Measurements from ENCODE around the gene NT5DC1.

NT5DC1 gene

GRCh38 chr6:116111552-116112528 lies 11.2 kb downstream of the NT5DC1 start:
- H3K4me3 ChIP-seq (ENCODE audit: low read length) = no peak overlapping the region
- no peak overlapping the region for H3K9ac ChIP-seq (ENCODE audit: low read depth, low read length)
- no peaks in the 10 kb centered on the region for H3K9me3 ChIP-seq (ENCODE audit: insufficient read depth, low read depth, low read length)
- H3K4me1 ChIP-seq (ENCODE audit: insufficient read depth, low read length) = peaks cover 6% of the 10 kb centered on the region; the same call in 1 of the 2 replicates
- no peak overlapping the region for H3K27ac ChIP-seq (ENCODE audit: low read length)
- no peaks in the 10 kb centered on the region for H3K27me3 ChIP-seq (ENCODE audit: insufficient read depth, low read length)
- H3K36me3 ChIP-seq (ENCODE audit: insufficient read depth, low read depth, low read length) = peaks cover 78% of the 10 kb centered on the region

- no peaks in the 10 kb centered on the region for H3K27me3 ChIP-seq (ENCODE audit: insufficient read depth, low read length)
- H3K9me3 ChIP-seq (ENCODE audit: insufficient read depth, low read depth, low read length) = no peaks in the 10 kb centered on the region
- peaks cover 3% of the 10 kb centered on the region; the same call in 1 of the 2 replicates for H3K4me1 ChIP-seq (ENCODE audit: insufficient read depth, low read length)
- no peak overlapping the region for H3K4me3 ChIP-seq (ENCODE audit: low read length)
- H3K36me3 ChIP-seq (ENCODE audit: insufficient read depth, low read depth, low read length) = peaks cover 88% of the 10 kb centered on the region
- no peak overlapping the region for H3K27ac ChIP-seq (ENCODE audit: low read length)
- H3K9ac ChIP-seq (ENCODE audit: low read depth, low read length) = no peak overlapping the region
Measured at GRCh38 chr6:116113386-116113785, 12.7 kb downstream of the NT5DC1 start.

DNA sequence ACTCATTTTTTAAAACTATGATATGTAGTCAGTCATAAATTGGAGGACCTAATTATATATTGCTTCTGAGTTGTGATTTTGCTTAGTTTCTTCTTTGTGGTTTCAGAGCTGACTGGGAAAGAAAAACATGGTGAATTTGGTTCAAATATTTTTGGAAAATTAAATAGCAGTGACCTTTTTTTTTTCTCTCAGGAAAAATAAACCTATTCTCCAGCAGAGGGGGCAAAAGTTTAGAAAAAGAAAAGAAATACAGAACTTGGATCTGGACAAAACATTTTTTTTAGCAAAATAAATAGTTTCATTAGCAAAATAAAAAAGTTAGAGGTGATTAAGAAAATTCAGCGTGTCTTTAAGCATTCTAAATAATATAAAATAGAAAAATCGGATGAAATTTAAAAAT lies 15.1 kb downstream of the NT5DC1 start:
- H3K27me3 ChIP-seq (ENCODE audit: insufficient read depth, low read length) = no peaks in the 10 kb centered on the region
- H3K27ac ChIP-seq (ENCODE audit: low read length) = no peak overlapping the region
- peaks cover 80% of the 10 kb centered on the region for H3K36me3 ChIP-seq (ENCODE audit: insufficient read depth, low read depth, low read length)
- H3K4me3 ChIP-seq (ENCODE audit: low read length) = no peak overlapping the region
- no peaks in the 10 kb centered on the region for H3K9me3 ChIP-seq (ENCODE audit: insufficient read depth, low read depth, low read length)
- no peaks in the 10 kb centered on the region for H3K4me1 ChIP-seq (ENCODE audit: insufficient read depth, low read length)
- no peak overlapping the region for H3K9ac ChIP-seq (ENCODE audit: low read depth, low read length)

- no peaks in the 10 kb centered on the region for H3K4me1 ChIP-seq (ENCODE audit: insufficient read depth, low read length)
- peaks cover 54% of the 10 kb centered on the region for H3K36me3 ChIP-seq (ENCODE audit: insufficient read depth, low read depth, low read length)
Measured at GRCh38 chr6:116118608-116119007, 18.0 kb downstream of the NT5DC1 start.

GRCh38 chr6:116120430-116120829 lies 19.8 kb downstream of the NT5DC1 start:
- no peak overlapping the region for H3K27ac ChIP-seq (ENCODE audit: low read length)
- H3K27me3 ChIP-seq (ENCODE audit: insufficient read depth, low read length) = no peaks in the 10 kb centered on the region
- H3K9ac ChIP-seq (ENCODE audit: low read depth, low read length) = no peak overlapping the region
- H3K4me1 ChIP-seq (ENCODE audit: insufficient read depth, low read length) = no peaks in the 10 kb centered on the region
- H3K36me3 ChIP-seq (ENCODE audit: insufficient read depth, low read depth, low read length) = peaks cover 39% of the 10 kb centered on the region
- H3K4me3 ChIP-seq (ENCODE audit: low read length) = no peak overlapping the region
- no peaks in the 10 kb centered on the region for H3K9me3 ChIP-seq (ENCODE audit: insufficient read depth, low read depth, low read length)

More at GRCh38 chr6:116118608-116119007, 18.0 kb downstream of the NT5DC1 start:
- Histone ChIP-seq H3K27ac (ENCODE audit: low read length) (no peak overlapping the region), H3K9ac (ENCODE audit: low read depth, low read length) (no peak overlapping the region), H3K4me3 (ENCODE audit: low read length) (no peak overlapping the region), H3K27me3 (ENCODE audit: insufficient read depth, low read length) (no peaks in the 10 kb centered on the region), H3K9me3 (ENCODE audit: insufficient read depth, low read depth, low read length) (no peaks in the 10 kb centered on the region)

DNA sequence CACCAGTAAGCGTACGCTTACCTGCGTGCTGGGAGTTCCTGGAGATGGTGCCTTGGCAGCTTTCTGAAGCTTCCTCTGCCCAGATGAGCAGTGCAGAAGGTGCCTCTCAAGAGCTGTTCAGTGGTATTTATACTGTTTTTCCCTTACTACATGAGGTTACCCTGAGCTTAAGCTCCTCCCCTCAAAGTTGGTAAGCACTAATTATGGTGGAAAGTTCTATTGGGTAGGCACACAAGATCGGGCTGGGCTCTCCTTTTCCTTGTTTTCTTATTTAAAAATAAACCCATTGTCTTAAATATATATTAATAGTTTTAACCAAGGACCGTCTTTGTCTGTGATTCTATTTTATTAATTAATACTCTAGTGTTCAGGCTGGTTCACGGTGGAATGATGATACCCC lies 25.4 kb downstream of the NT5DC1 start, which contains the start of gene COL10A1:
TSS of gene COL10A1 (minus strand) at position 101 of the 400 bp plus-strand sequence. CDS start 640 bp downstream, outside the sequence.
- Histone ChIP-seq H3K4me1 (ENCODE audit: insufficient read depth, low read length) (no peaks in the 10 kb centered on the region), H3K27me3 (ENCODE audit: insufficient read depth, low read length) (no peaks in the 10 kb centered on the region)

DNA sequence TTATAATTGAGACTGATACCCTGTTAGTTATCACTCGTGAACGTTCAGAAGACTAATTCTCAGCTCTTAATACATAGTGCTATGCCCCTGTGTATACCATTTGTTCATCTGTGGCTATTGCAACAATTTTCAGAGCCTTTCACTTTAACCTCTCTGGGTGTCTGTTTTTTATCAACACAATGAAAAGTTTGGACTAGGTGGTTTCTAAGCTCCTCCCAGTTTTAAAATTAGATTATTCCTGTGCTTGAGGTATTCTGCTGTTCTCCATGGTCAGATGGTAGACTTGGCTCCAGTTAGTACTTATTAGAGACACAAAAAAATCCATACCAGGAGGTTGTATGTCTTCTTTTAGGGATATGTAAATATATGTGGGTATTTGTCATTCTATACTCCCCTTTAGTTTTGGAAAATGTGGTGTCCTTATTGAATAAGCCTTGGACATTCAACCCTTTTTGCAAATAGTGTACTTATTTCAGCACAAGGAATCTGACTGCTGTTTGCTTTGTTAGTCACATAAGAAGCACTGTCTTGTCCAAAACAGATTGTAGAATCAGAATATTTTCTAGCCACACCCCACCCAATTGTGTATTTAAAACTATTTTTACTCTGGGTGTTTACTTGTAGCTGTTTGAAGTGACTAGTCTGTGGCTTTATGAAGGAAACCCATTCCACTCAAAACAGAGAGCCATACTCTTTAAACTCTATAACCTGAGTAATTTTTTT lies 27.3 kb downstream of the NT5DC1 start:
- H3K9ac ChIP-seq (ENCODE audit: low read depth, low read length) = no peak overlapping the region
- no peaks in the 10 kb centered on the region for H3K27me3 ChIP-seq (ENCODE audit: insufficient read depth, low read length)
- H3K27ac ChIP-seq (ENCODE audit: low read length) = no peak overlapping the region
- no peaks in the 10 kb centered on the region; the same call in 1 of the 2 replicates for H3K36me3 ChIP-seq (ENCODE audit: insufficient read depth, low read depth, low read length)
- no peaks in the 10 kb centered on the region for H3K9me3 ChIP-seq (ENCODE audit: insufficient read depth, low read depth, low read length)
- no peak overlapping the region for H3K4me3 ChIP-seq (ENCODE audit: low read length)
- no peaks in the 10 kb centered on the region for H3K4me1 ChIP-seq (ENCODE audit: insufficient read depth, low read length)

More for the DNA sequence above, 25.4 kb downstream of the NT5DC1 start, which contains the start of gene COL10A1:
- Histone ChIP-seq H3K9me3 (ENCODE audit: insufficient read depth, low read depth, low read length) (no peaks in the 10 kb centered on the region), H3K36me3 (ENCODE audit: insufficient read depth, low read depth, low read length) (no peaks in the 10 kb centered on the region; the same call in 1 of the 2 replicates), H3K9ac (ENCODE audit: low read depth, low read length) (no peak within 1 kb of the TSS), H3K4me3 (ENCODE audit: low read length) (no peak within 1 kb of the TSS), H3K27ac (ENCODE audit: low read length) (no peak within 1 kb of the TSS)

DNA sequence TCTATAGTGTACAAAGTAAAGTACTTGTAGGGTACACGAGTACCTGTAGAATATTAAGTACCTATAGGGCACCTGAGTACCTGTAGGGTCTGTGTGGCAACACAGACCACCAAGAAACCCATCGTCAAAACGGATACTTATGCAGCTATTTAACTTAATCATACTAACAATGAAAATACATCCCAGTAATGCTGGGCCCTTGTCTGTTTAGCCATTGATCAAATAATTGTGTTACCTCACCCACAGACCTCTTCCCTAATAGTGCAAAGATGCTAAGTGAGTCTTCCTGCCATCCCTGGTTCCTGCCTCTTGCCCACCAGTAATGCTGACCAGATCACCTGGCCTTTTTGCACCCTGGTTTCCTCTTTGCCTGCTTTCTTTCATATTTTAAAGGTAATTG lies 32.8 kb downstream of the NT5DC1 start:
- no peak overlapping the region for H3K4me3 ChIP-seq (ENCODE audit: low read length)
- H3K4me1 ChIP-seq (ENCODE audit: insufficient read depth, low read length) = 0 out of 2 replicates have a peak, but pooled peaks cover 3% of the 10 kb centered on the region
- H3K27ac ChIP-seq (ENCODE audit: low read length) = no peak overlapping the region
- no peaks in the 10 kb centered on the region for H3K27me3 ChIP-seq (ENCODE audit: insufficient read depth, low read length)
- H3K9ac ChIP-seq (ENCODE audit: low read depth, low read length) = no peak overlapping the region
- no peaks in the 10 kb centered on the region for H3K9me3 ChIP-seq (ENCODE audit: insufficient read depth, low read depth, low read length)
- H3K36me3 ChIP-seq (ENCODE audit: insufficient read depth, low read depth, low read length) = no peaks in the 10 kb centered on the region

- H3K4me1 ChIP-seq (ENCODE audit: insufficient read depth, low read length) = 0 out of 2 replicates have a peak, but pooled peaks cover 3% of the 10 kb centered on the region
- H3K27me3 ChIP-seq (ENCODE audit: insufficient read depth, low read length) = no peaks in the 10 kb centered on the region
- H3K9ac ChIP-seq (ENCODE audit: low read depth, low read length) = no peak overlapping the region
- H3K9me3 ChIP-seq (ENCODE audit: insufficient read depth, low read depth, low read length) = no peaks in the 10 kb centered on the region
- no peak overlapping the region for H3K4me3 ChIP-seq (ENCODE audit: low read length)
- H3K27ac ChIP-seq (ENCODE audit: low read length) = no peak overlapping the region
- no peaks in the 10 kb centered on the region for H3K36me3 ChIP-seq (ENCODE audit: insufficient read depth, low read depth, low read length)
Measured at GRCh38 chr6:116136373-116136772, 35.7 kb downstream of the NT5DC1 start.

GRCh38 chr6:116136933-116137340 lies 36.3 kb downstream of the NT5DC1 start:
- Histone ChIP-seq H3K27me3 (ENCODE audit: insufficient read depth, low read length) (no peaks in the 10 kb centered on the region), H3K9me3 (ENCODE audit: insufficient read depth, low read depth, low read length) (no peaks in the 10 kb centered on the region), H3K36me3 (ENCODE audit: insufficient read depth, low read depth, low read length) (no peaks in the 10 kb centered on the region), H3K9ac (ENCODE audit: low read depth, low read length) (no peak overlapping the region), H3K4me3 (ENCODE audit: low read length) (no peak overlapping the region), H3K4me1 (ENCODE audit: insufficient read depth, low read length) (0 out of 2 replicates have a peak, but pooled peaks cover 3% of the 10 kb centered on the region), H3K27ac (ENCODE audit: low read length) (no peak overlapping the region)

GRCh38 chr6:116139917-116140316 lies 39.3 kb downstream of the NT5DC1 start:
- no peak overlapping the region for H3K27ac ChIP-seq (ENCODE audit: low read length)
- H3K4me1 ChIP-seq (ENCODE audit: insufficient read depth, low read length) = no peaks in the 10 kb centered on the region
- H3K27me3 ChIP-seq (ENCODE audit: insufficient read depth, low read length) = no peaks in the 10 kb centered on the region
- no peak overlapping the region for H3K9ac ChIP-seq (ENCODE audit: low read depth, low read length)
- H3K9me3 ChIP-seq (ENCODE audit: insufficient read depth, low read depth, low read length) = no peaks in the 10 kb centered on the region
- H3K36me3 ChIP-seq (ENCODE audit: insufficient read depth, low read depth, low read length) = no peaks in the 10 kb centered on the region
- no peak overlapping the region for H3K4me3 ChIP-seq (ENCODE audit: low read length)
